H1 (cell line): ENCODE results near the gene SPTB. TPM values are rescaled to one million over a fixed set of nuclear protein-coding genes. Genes with fewer than 3 reads are reported as not detected.

Experiments
- CTCF ChIA-PET: fragments of 300-600 bp; sonication (Branson Sonifier 250); formaldehyde crosslinking; loops from one replicate; lab custom pipeline; 2021; ENCODE audit not compliant: partially characterized antibody; lab: Charles Lee
- POLR2A ChIA-PET: fragments of 300-600 bp; sonication (Branson Sonifier 250); formaldehyde crosslinking; loops from one replicate; lab custom pipeline; 2021; ENCODE audit warnings: inconsistent platforms; ENCODE audit not compliant: partially characterized antibody; lab: Charles Lee
- DNase-seq, 2 experiments: peaks; one replicate each; pipeline versions ENCODE4 v3.0.0 to v3.0.0-alpha.2; 2010 to 2022; ENCODE audit warnings: low spot score in 2 of 2, low read depth in 1 of 2, mixed read lengths in 1 of 2
- FAIRE-seq: peaks from 2 replicates; lab custom pipeline; 2011; peaks lifted over from hg19 to GRCh38; lab: Jason Lieb, UNC
- H2AFZ ChIP-seq: 2 replicates; pipeline ENCODE4 v1.8.1; 2012; ENCODE audit warnings: low read length, inconsistent platforms
- H2AK5ac ChIP-seq: 2 replicates; pipeline ENCODE4 v1.6.1; 2013; ENCODE audit warnings: low read depth, low read length
- H2BK120ac ChIP-seq: replicated peaks from 2 replicates; pipeline ENCODE3; 2013; ENCODE audit warnings: low read depth, low read length, inconsistent platforms
- H2BK12ac ChIP-seq: 2 replicates; pipeline ENCODE4 v1.6.1; 2013; ENCODE audit warnings: low read depth, low read length
- H2BK15ac ChIP-seq: 2 replicates; pipeline ENCODE4 v1.6.1; 2013; ENCODE audit warnings: low read length
- H2BK20ac ChIP-seq: 2 replicates; pipeline ENCODE4 v1.6.1; 2013; ENCODE audit warnings: low read length
- H2BK5ac ChIP-seq: 2 replicates; pipeline ENCODE4 v1.6.1; 2013; ENCODE audit warnings: low read depth, low read length
- H3K14ac ChIP-seq: 2 replicates; pipeline ENCODE4 v1.6.1; 2013; ENCODE audit warnings: inconsistent platforms; ENCODE audit not compliant: insufficient read length
- H3K18ac ChIP-seq: 2 replicates; pipeline ENCODE4 v1.6.1; 2013; ENCODE audit warnings: low read length; ENCODE audit errors: extremely low read depth
- H3K23ac ChIP-seq: 2 replicates; pipeline ENCODE4 v1.6.1; 2013; ENCODE audit warnings: inconsistent platforms; ENCODE audit not compliant: insufficient read length
- H3K23me2 ChIP-seq: 2 replicates; pipeline ENCODE4 v1.6.1; 2013; ENCODE audit warnings: low read depth, low read length
- H3K27ac ChIP-seq: 2 replicates; pipeline ENCODE4 v1.6.1; 2011; ENCODE audit warnings: low read depth, low read length, inconsistent platforms
- H3K27me3 ChIP-seq, 4 experiments: replicated peaks in 1 of 4; 1 replicate in 1 of 4; 2 replicates in 3 of 4; pipeline versions ENCODE4 v1.6.1 to v1.8.1; 2011 to 2013; ENCODE audit warnings: low read length in 3 of 4, mild to moderate bottlenecking in 3 of 4, inconsistent platforms in 2 of 4, mixed read lengths in 2 of 4, moderate library complexity in 1 of 4; ENCODE audit not compliant: control insufficient read depth in 3 of 4, insufficient read depth in 3 of 4; ENCODE audit errors: extremely low read depth in 1 of 4
- H3K36me3 ChIP-seq, 4 experiments: 2 replicates each; pipeline versions ENCODE4 v1.6.1 to v1.8.1; 2011 to 2013; ENCODE audit warnings: mild to moderate bottlenecking in 4 of 4, low read length in 3 of 4, moderate library complexity in 2 of 4, control low read depth in 1 of 4, inconsistent platforms in 1 of 4; ENCODE audit not compliant: insufficient read depth in 4 of 4, control insufficient read depth in 2 of 4
- H3K4ac ChIP-seq: replicated peaks from 2 replicates; pipeline ENCODE3; 2013; ENCODE audit warnings: low read length, low read depth, mixed read lengths, inconsistent platforms; ENCODE audit not compliant: insufficient read length
- H3K4me1 ChIP-seq, 4 experiments: replicated peaks in 1 of 4; 1 replicate in 1 of 4; 2 replicates in 3 of 4; pipeline versions ENCODE4 v1.6.1 to v1.8.1; 2011 to 2013; ENCODE audit warnings: low read length in 3 of 4, inconsistent platforms in 2 of 4, mixed read lengths in 1 of 4; ENCODE audit not compliant: insufficient read depth in 4 of 4, control insufficient read depth in 3 of 4
- H3K4me2 ChIP-seq, 2 experiments: 2 replicates each; pipeline versions ENCODE4 v1.6.1 to v1.8.1; 2011 to 2013; ENCODE audit warnings: low read depth in 2 of 2, low read length in 2 of 2, control low read depth in 1 of 2, inconsistent platforms in 1 of 2, mild to moderate bottlenecking in 1 of 2; ENCODE audit not compliant: insufficient read depth in 1 of 2
- H3K4me3 ChIP-seq, 4 experiments: fragments of 200-600, 300-600 bp in 1 of 4; sonication (generic), shearing (Covaris generic), sonication (Bioruptor Twin) in 1 of 4; 2 replicates each; pipeline versions ENCODE4 v1.5.1 to v1.8.1; 2011 to 2016; ENCODE audit warnings: low read length in 4 of 4, low read depth in 3 of 4, control low read depth in 2 of 4, inconsistent platforms in 2 of 4, mild to moderate bottlenecking in 2 of 4, mixed read lengths in 1 of 4, moderate library complexity in 1 of 4; ENCODE audit not compliant: insufficient read depth in 2 of 4; ENCODE audit errors: extremely low read depth in 1 of 4
- H3K56ac ChIP-seq: replicated peaks from 2 replicates; pipeline ENCODE3; 2013; ENCODE audit warnings: low read depth, mild to moderate bottlenecking, mixed read lengths, low read length, inconsistent platforms; ENCODE audit not compliant: insufficient read length
- H3K79me1 ChIP-seq: 2 replicates; pipeline ENCODE4 v1.6.1; 2013; ENCODE audit warnings: low read depth, low read length, control low read depth
- H3K79me2 ChIP-seq, 2 experiments: 2 replicates each; pipeline versions ENCODE4 v1.6.1 to v1.8.1; 2012 to 2013; ENCODE audit warnings: low read length in 2 of 2, mild to moderate bottlenecking in 2 of 2, inconsistent platforms in 1 of 2; ENCODE audit not compliant: insufficient read depth in 2 of 2, control insufficient read depth in 1 of 2
- H3K9ac ChIP-seq, 4 experiments: replicated peaks in 1 of 4; 1 replicate in 1 of 4; 2 replicates in 3 of 4; pipeline versions ENCODE4 v1.6.1 to v1.8.1; 2011 to 2013; ENCODE audit warnings: low read depth in 3 of 4, low read length in 3 of 4, control low read depth in 2 of 4, mild to moderate bottlenecking in 2 of 4, moderate library complexity in 2 of 4, inconsistent platforms in 1 of 4; ENCODE audit errors: extremely low read depth in 1 of 4
- H3K9me3 ChIP-seq, 2 experiments: 2 replicates each; pipeline versions ENCODE4 v1.6.1 to v1.8.1; 2012 to 2013; ENCODE audit warnings: mild to moderate bottlenecking in 2 of 2, moderate library complexity in 2 of 2, control low read depth in 1 of 2, inconsistent platforms in 1 of 2, low read depth in 1 of 2, low read length in 1 of 2, mixed read lengths in 1 of 2; ENCODE audit not compliant: insufficient read depth in 2 of 2
- H4K20me1 ChIP-seq, 2 experiments: replicated peaks in 1 of 2; 2 replicates each; pipeline versions ENCODE3 to v1.8.1; 2011 to 2013; ENCODE audit warnings: inconsistent platforms in 2 of 2, low read length in 2 of 2, mild to moderate bottlenecking in 1 of 2; ENCODE audit not compliant: insufficient read depth in 2 of 2, control insufficient read depth in 1 of 2
- H4K5ac ChIP-seq: 2 replicates; pipeline ENCODE4 v1.6.1; 2013; ENCODE audit warnings: low read length, low read depth, mixed read lengths, inconsistent platforms; ENCODE audit not compliant: insufficient read length
- H4K8ac ChIP-seq: 2 replicates; pipeline ENCODE4 v1.8.0; 2013; ENCODE audit warnings: mild to moderate bottlenecking, moderate library complexity, low read length, inconsistent platforms; ENCODE audit not compliant: insufficient read depth; ENCODE audit errors: extremely low read depth
- H4K91ac ChIP-seq: replicated peaks from 2 replicates; pipeline ENCODE3; 2013; ENCODE audit warnings: low read length, mixed read lengths, inconsistent platforms; ENCODE audit not compliant: insufficient read length
- HDAC2 ChIP-seq, 2 experiments: fragments of 300-600 bp in 1 of 2; sonication (generic) in 1 of 2; IDR thresholded peaks; 2 replicates each; pipeline ENCODE4 v1.6.1; 2011 to 2012; ENCODE audit warnings: low read depth in 2 of 2, low read length in 2 of 2, mild to moderate bottlenecking in 2 of 2, moderate library complexity in 2 of 2, borderline replicate concordance in 1 of 2, inconsistent platforms in 1 of 2
- JUN ChIP-seq: IDR thresholded peaks from 2 replicates; pipeline ENCODE4 v1.6.1; 2011; ENCODE audit warnings: low read depth, mild to moderate bottlenecking, improper control_type of control experiment, low read length
- PHF8 ChIP-seq: fragments of 200-600 bp; sonication (generic); conservative IDR thresholded peaks from 2 replicates; pipeline ENCODE4 v1.7.1; 2012; ENCODE audit warnings: low read depth, mild to moderate bottlenecking, inconsistent platforms, low read length, moderate library complexity
- POU5F1 ChIP-seq: IDR thresholded peaks from 2 replicates; pipeline ENCODE4 v1.6.1; 2011; ENCODE audit warnings: low read depth, mild to moderate bottlenecking, low read length, moderate library complexity
- SP1 ChIP-seq: IDR thresholded peaks from 2 replicates; pipeline ENCODE4 v1.6.1; 2011; ENCODE audit warnings: low read depth, low read length
- SRF ChIP-seq: IDR thresholded peaks from 2 replicates; pipeline ENCODE4 v1.6.1; 2011; ENCODE audit warnings: mild to moderate bottlenecking, low read depth, low read length, moderate library complexity
- TAF7 ChIP-seq: optimal IDR thresholded peaks from 2 replicates; pipeline ENCODE3; 2011; ENCODE audit warnings: low read depth, mild to moderate bottlenecking, inconsistent platforms, low read length, moderate library complexity, borderline replicate concordance
- TCF12 ChIP-seq: IDR thresholded peaks from 2 replicates; pipeline ENCODE4 v1.6.1; 2011; ENCODE audit warnings: low read depth, mild to moderate bottlenecking, low read length
- WGBS, 2 experiments: shearing (Covaris generic) in 1 of 2; methylation state at CpG; one replicate each; pipeline versions ENCODE4 v1.1.6 to v1.1.7; 2013 to 2015; ENCODE audit warnings: low lambda C conversion rate in 2 of 2, mixed read lengths in 2 of 2, inconsistent platforms in 1 of 2, low coverage in 1 of 2, missing lambda C conversion rate in 1 of 2; ENCODE audit not compliant: insufficient replicate concordance in 2 of 2, insufficient coverage in 1 of 2, insufficient read length in 1 of 2; ENCODE audit errors: extremely low coverage in 1 of 2, missing lambda C conversion rate in 1 of 2; 5-methylcytosine and 5-hydroxymethylcytosine counted together
- polyA plus RNA-seq, 7 experiments: library from polyadenylated mRNA; depleted of rRNA in 3 of 7; stranded (reverse) in 5 of 7; unstranded in 2 of 7; fragments of >200 nt in 5 of 7; fragments of 200-250 nt in 2 of 7; gene quantifications; 1 replicate in 5 of 7; 2 replicates in 1 of 7; 4 replicates in 1 of 7; pipeline versions ENCODE4 v1.2.1 to v1.2.3, GENCODE V29; 2011 to 2013; ENCODE audit warnings: missing spikeins in 2 of 7, mixed read lengths in 2 of 7
- total RNA-seq: library from RNA; stranded (reverse); fragmentation: NEBNext Ultra II Directional; extraction: Animal tissue kit (Norgen Biotek cat#: 25700); gene quantifications from 2 replicates; pipeline ENCODE4 v1.2.1, GENCODE V29; 2021
- TF ChIP-seq, protein P1 (sequence below), 3 experiments: IDR thresholded peaks; 1 replicate in 2 of 3; 2 replicates in 1 of 3; pipeline versions ENCODE4 v1.5.1 to v1.6.1; 2011; ENCODE audit warnings: low read length in 3 of 3, mild to moderate bottlenecking in 3 of 3, inconsistent platforms in 2 of 3, low read depth in 1 of 3, moderate library complexity in 1 of 3; ENCODE audit not compliant: insufficient read depth in 1 of 3; ENCODE audit errors: control extremely low read depth in 1 of 3

Gene SPTB
- total and polyA plus RNA-seq, 2 of the 8 experiments (the other 6 are each of a cell fraction or from before 2014, with no cell fraction given): 0.30 to 2.4 TPM

DNA sequence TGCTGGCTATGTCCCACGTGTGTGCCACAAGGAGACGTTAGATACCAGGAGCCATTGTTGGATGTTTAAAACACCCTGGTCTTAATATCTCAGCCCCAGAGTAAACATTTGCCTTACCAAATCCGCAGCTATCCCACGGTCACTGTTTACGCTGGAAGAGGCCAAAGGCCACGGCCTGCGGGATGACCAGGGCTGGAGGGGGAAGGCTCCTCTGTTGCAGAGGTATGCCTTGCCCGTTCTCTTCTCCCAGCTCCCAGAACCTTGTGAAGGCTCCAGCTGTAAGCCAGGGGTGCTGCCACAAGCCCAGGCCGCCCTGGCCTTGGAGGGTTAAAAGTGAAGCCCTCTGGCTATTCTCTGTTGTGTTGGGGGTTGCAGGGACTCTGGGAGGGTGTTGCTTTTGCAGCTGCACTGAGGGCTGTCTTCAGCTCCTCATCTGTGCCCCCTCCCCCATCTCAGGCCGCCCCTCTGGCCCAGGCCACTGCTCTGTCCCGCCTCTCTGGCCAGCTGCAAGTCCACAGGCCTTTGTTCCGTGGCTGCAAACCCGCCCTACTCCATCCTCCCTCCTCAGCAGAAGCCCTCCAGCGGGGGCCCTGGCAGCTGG lies 173.0 kb downstream of the SPTB start:
- 0 out of 2 replicates have a peak overlapping the region, but pooled peaks have one; percentile 14 for H2BK15ac ChIP-seq
- H4K91ac ChIP-seq: peak overlapping the region; percentile 18
- H3K9me3 ChIP-seq: no peaks in the 10 kb centered on the region
- H3K4me1 ChIP-seq: peaks cover 27 to 51% (median 40%) of the 10 kb centered on the region in 4 experiments
- H3K18ac ChIP-seq: peak overlapping the region; percentile 65
- peaks cover 0 to 6% (median 0%) of the 10 kb centered on the region in 4 experiments; a peak in 1 of 8 replicates for H3K36me3 ChIP-seq
- H3K23ac ChIP-seq: no peak overlapping the region
- no peak overlapping the region for H4K5ac ChIP-seq
- peak overlapping the region; percentile 94 to 96 for H3K4me2 ChIP-seq
- peak overlapping the region; percentile 66; the same call in 1 of the 2 replicates for H2BK5ac ChIP-seq
- peak overlapping the region; percentile 0; the same call in 1 of the 2 replicates for H2BK12ac ChIP-seq
- H3K79me1 ChIP-seq: peaks cover 17% of the 10 kb centered on the region; the same call in 1 of the 2 replicates
- H3K14ac ChIP-seq: no peak overlapping the region
- peaks cover 9 to 14% of the 10 kb centered on the region in 2 experiments for H4K20me1 ChIP-seq
- H3K23me2 ChIP-seq: peaks cover 21% of the 10 kb centered on the region
- H3K4me3 ChIP-seq: peak overlapping the region in 3 of 4 experiments; percentile 9 to 80 (median 24); a peak in 6 of 8 replicates
- ChIA-PET CTCF (interaction anchor here (0.6 to 9.3 kb wide), 12 partner anchors 10 to 108 kb away, joined by 3 to 74 read pairs (median 5); no protein-coding TSS in a partner anchor), POLR2A (interaction anchor here (1.0 to 7.8 kb wide), 8 partner anchors 9 to 202 kb away, joined by 3 to 102 read pairs (median 4); partner anchors contain the start of gene ZBTB1)
- no peaks in the 10 kb centered on the region for H3K27me3 ChIP-seq
- FAIRE-seq (no peak), DNase-seq (no peak)
- no peak overlapping the region for H3K27ac ChIP-seq
- H4K8ac ChIP-seq: no peak overlapping the region
- no peak overlapping the region for H2AK5ac ChIP-seq
- H2BK20ac ChIP-seq: 0 out of 2 replicates have a peak overlapping the region, but pooled peaks have one; percentile 52
- no peak overlapping the region for H3K56ac ChIP-seq
- peaks cover 23 to 69% of the 10 kb centered on the region in 2 experiments for H3K79me2 ChIP-seq
- no peak overlapping the region; a peak in 2 of 7 replicates for H3K9ac ChIP-seq
- WGBS, 2 experiments: 20% methylated on average over 14 of the region's 14 CpGs; no CpG with 5 or more reads in 1 of the 2 experiments
- peak overlapping the region; percentile 41 for H2BK120ac ChIP-seq
- H2AFZ ChIP-seq: no peak overlapping the region
- H3K4ac ChIP-seq: peak overlapping the region; percentile 35
- TF ChIP-seq JUN: no peak
- TF ChIP-seq POU5F1: no peak
- TF ChIP-seq, protein P1, sequence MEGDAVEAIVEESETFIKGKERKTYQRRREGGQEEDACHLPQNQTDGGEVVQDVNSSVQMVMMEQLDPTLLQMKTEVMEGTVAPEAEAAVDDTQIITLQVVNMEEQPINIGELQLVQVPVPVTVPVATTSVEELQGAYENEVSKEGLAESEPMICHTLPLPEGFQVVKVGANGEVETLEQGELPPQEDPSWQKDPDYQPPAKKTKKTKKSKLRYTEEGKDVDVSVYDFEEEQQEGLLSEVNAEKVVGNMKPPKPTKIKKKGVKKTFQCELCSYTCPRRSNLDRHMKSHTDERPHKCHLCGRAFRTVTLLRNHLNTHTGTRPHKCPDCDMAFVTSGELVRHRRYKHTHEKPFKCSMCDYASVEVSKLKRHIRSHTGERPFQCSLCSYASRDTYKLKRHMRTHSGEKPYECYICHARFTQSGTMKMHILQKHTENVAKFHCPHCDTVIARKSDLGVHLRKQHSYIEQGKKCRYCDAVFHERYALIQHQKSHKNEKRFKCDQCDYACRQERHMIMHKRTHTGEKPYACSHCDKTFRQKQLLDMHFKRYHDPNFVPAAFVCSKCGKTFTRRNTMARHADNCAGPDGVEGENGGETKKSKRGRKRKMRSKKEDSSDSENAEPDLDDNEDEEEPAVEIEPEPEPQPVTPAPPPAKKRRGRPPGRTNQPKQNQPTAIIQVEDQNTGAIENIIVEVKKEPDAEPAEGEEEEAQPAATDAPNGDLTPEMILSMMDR (IDR thresholded peaks at IDR 0.05; ENCODE audit: control extremely low read depth in 1 of 3, insufficient read depth in 1 of 3, low read depth in 1 of 3, low read length in 3 of 3): no peak
- TF ChIP-seq SRF: no peak
- TF ChIP-seq HDAC2 (IDR thresholded peaks at IDR 0.05; ENCODE audit: borderline replicate concordance in 1 of 2, low read depth in 2 of 2, low read length in 2 of 2): 0 out of 4 replicates have a peak, but pooled peaks of 1 of the 2 experiments have one; percentile 53
- peak; percentile 73; the same call in 1 of the 2 replicates for TF ChIP-seq TCF12
- TF ChIP-seq SP1: no peak
- TF ChIP-seq PHF8: no peak
- no peak for TF ChIP-seq TAF7
